Activated CD4-positive, alpha-beta T cell treated with anti-CD3 and anti-CD28 coated beads for 24 hours (primary cell): ENCODE measurements around the gene RFC2.

Experiments
- DNase-seq, 2 donors: peaks; one replicate each; pipeline ENCODE4 v3.0.0-alpha.2; 2020; ENCODE audit warnings: low read depth in 2 of 2

Gene RFC2

DNA sequence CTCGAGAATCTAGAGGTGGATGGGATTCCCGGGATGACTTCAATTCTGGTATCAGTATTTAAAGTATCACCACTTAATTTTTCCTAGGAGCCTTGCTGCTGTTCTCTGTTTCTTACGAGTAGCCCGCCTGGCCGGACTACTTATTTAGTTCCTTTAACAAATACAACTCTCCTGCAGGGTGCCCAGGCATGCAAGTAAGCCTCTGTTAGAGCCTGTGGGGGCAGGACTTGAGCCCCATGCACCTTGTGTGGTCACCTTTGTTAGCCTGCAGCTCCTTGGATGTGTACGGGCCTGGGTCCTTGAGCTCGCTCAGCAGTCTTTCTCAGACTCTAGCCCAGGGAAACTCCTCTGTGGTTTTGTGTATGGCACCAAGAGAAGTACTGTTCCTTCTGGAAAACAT is 63.9 kb downstream of the RFC2 start:
- DNase-seq = no peak

DNA sequence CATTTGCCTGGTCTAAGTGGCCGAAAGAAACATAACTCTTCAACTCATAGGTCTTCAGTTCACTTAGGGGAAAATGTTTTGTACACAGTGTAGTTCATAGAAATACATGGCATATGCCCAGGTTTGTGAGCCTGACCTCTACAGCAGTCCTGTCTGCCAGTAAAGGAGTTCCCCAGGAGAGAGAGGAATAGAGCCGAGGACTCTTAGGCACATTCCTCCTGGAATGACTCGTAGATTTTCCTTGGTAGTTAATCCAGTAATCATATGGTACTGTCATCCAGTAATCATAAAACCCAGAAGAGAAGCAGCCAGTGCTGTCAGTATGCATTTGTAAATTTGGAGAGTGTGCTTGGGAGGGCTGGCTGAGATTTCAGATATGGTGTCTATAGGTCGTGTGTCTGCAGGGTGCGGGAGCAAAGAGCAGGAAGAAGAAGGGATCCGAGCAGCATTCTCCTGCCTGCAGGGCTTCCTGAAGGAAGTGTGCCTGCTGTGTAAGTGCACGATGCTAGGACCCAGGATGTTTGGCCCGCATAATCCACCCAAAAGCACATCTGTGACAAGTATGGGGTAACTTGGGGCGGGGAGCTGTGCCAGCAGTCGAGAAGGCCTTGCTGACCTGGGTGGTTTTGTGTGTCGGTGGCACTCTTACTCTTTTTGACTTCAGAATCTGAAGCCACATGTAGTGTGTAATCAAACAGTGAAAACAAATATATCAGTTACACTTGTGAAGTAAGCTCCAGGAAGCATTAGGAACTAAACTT is 66.1 kb downstream of the RFC2 start:
- no peak for DNase-seq

DNA sequence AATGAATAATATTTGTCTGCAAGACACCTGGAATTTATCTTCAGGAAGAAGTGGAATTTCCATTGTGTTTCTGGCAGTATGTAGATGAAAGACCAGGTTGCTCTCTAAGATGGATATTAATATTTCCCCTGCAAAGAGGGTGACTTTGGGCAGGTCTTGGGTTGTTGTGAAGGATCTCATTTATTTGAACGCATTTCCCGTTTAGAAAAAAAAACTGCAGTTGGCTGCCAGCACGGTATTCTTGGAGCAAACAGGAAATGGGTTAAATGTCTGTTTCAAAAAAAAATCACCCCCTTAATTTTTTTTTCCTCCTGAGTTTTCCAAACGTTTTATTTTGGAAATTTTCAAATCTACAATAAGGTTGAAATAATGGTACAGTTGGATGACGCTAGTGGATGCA is 68.6 kb downstream of the RFC2 start:
- no peak for DNase-seq

DNA sequence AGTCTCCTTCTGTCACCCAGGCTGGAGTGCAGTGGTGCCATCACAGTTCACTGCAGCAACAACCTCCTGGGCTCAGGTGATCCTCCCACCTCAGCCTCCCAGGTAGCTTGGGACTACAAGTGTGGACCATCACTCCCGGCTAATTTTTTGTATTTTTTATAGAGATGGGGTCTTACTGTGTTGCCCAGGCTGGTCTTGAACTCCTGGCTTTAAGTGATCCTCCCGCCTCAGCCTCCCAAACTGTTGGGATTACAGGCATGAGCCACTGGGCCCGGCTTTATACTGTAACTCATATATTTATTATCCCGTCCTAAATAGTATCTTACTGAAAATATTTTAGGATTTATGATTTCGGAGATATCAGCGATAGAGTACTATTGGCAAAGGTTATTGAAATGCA is 69.2 kb downstream of the RFC2 start:
- no peak for DNase-seq

DNA sequence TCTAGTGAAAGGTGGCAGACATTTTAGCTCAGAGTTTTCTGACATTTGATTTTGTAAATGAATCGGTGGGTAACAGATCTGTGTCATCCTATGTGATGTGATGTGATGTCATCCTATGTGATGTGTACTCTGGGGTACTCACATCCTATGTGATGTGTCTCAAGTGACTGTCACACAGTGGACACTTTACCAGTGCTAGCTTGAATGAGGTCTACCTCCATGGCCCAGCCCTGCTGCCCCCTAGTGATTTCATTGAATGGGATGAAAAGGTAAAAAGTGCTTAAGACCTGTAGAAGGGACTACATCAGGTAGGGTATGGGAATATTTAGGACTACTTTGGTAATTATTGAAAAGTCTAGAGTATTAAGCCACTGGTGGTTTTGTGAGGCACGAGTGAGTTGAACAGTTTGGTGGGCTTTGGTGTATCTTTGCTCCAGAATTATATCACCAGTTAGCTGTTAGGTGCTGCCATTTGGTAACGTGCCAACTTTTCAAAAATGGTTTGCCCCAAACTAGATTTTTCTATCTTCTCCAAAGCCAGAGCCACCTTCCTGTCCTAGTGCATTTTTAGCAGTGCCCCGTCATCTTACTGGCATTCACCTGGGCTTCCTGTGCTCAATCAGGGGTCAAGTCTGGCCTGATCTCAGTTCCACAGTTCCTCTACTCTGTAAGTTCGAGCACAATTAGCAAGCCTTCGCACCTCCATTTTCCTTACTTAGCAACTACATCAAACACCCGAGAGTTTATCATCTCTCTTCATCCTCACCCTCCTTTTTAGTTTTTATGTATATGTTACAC is 70.3 kb downstream of the RFC2 start:
- DNase-seq = no peak

DNA sequence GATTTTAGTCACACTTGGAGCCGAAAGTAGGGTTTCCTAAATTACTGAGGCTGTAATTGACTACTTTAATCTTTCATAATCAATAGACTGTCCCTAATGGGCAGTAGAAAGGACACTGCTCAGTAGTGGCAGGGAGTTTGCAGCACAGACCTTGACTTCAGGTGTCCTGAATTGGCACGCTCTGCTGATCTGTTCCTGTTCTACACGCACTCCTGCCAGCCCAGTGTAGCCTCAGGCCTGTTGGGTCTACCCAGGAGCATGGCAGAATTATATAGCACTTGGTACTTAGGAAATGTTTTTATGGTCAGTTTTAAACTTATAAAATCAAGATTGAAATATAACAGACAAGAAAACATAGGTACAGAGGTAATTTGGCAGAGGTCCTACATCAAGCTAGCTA is 71.1 kb downstream of the RFC2 start:
- no peak for DNase-seq

DNA sequence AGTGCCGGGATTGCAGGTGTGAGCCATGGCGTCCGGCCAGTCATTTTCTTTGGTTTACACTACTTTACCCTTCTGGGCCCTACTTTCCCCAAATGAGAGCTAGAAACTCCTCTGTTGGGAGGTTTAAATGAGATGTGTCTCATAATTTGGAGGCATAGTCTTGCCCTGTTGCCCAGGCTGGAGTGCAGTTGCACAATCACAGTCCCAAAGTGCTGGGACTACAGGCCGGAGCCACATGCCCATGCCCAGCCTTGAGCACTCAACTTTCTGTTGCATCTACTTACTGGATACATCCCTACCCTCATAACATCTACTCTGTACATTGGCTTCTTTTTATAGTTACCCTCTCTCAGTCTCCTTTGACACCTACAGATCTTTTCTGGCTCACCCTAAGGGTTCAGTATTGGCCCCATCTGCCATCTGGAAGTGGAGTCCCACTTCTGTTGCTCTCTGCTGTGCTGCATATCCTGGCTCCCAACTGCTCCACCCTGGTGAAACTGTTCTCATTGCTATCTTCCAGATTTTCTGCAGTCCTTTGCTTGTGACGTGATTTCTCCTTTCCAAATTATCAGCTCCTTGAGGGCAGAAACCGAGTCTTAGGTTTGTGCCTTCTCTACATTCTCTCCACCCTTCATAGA is 71.6 kb downstream of the RFC2 start:
- no peak for DNase-seq

DNA sequence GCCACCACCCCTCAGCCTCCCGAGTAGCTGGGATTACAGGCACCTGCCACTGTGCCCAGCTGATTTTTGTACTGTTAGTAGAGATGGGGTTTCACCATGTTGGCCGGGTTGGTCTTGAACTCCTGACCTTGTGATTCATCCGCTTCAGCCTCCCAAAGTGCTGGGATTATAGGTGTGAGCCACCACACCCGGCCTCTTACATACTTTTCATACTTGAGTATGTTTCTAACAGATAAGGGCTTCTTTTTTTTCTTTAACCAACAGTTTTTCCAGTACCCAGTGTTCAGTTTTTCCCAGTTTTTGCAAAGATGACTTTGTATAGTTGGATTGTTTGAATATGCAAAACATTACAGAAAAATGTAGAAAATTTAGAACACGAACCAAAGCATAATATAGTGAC is 72.4 kb downstream of the RFC2 start:
- no peak for DNase-seq
